Mesodermal cell (in vitro differentiated cells): ENCODE measurements around the gene MAST4.

Experiments used
- H3K27ac ChIP-seq: 2 replicates; pipeline ENCODE4 v1.7.0; 2013; ENCODE audit warnings: mild to moderate bottlenecking, low read depth, low read length, moderate library complexity; ENCODE audit not compliant: severe bottlenecking
- H3K36me3 ChIP-seq: 2 replicates; pipeline ENCODE4 v1.7.1; 2013; ENCODE audit warnings: mild to moderate bottlenecking, low read length, moderate library complexity; ENCODE audit not compliant: control insufficient read depth, insufficient read depth
- H3K4me1 ChIP-seq: one replicate; pipeline ENCODE4 v1.7.1; 2013; ENCODE audit warnings: mild to moderate bottlenecking, low read length; ENCODE audit not compliant: insufficient read depth, control insufficient read depth, poor library complexity, severe bottlenecking
- H3K4me3 ChIP-seq: 2 replicates; pipeline ENCODE4 v1.7.0; 2013; ENCODE audit warnings: low read length, control low read depth, mild to moderate bottlenecking; ENCODE audit not compliant: insufficient read depth, poor library complexity, severe bottlenecking; ENCODE audit errors: extremely low read depth
- H3K9me3 ChIP-seq: 2 replicates; pipeline ENCODE4 v1.7.1; 2013; ENCODE audit warnings: mild to moderate bottlenecking, low read length, moderate library complexity; ENCODE audit not compliant: control insufficient read depth
- WGBS, 2 experiments: methylation state at CpG; one replicate each; pipeline ENCODE4 v1.1.5; 2013; ENCODE audit warnings: missing lambda C conversion rate in 2 of 2; ENCODE audit not compliant: insufficient coverage in 2 of 2; 5-methylcytosine and 5-hydroxymethylcytosine counted together

Gene MAST4

DNA sequence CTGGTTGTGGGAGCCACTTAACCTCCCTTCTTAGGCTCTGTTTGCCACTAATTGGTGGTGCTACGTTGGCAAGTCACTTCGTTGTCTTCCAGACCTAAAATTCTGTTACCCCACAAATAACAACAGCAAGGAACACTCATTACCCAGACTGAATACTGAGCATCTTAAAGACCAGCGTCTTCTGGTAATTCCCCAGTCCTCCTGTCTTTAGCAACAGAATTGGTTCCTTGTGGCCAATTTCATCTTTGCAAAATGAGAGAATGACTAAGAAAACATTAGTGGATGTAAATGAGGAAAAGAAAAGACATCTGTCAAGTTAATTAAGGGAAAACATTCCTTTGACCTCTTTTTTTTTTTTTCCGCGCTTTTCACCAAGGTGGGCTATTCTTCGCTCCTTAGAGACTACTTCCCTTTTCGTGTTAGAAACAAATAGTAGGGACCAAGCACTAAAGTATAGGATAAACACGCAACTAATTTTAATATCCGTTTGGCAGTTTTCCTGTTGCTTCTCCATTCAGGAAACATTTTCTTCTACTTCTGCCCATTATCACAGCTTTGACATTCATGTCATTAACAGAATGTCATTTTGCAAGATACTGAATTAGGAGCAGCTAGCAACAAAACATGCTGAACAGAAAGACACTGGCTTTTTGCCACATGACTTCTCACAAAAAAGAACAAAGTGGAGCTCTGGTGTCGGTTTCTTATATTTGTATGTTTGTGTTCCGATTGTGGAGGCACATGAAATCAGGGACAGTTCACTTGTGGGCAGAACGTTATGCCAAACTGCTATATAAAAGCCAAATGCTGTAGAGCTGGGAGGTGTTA lies 446.2 kb downstream of the MAST4 start:
- no peak overlapping the region for H3K4me3 ChIP-seq
- 80 to 82% methylated on average over 8 of the region's 12 CpGs for WGBS, 2 experiments
- peaks cover 43% of the 10 kb centered on the region for H3K4me1 ChIP-seq
- no peak overlapping the region for H3K27ac ChIP-seq
- H3K36me3 ChIP-seq: no peaks in the 10 kb centered on the region
- H3K9me3 ChIP-seq: no peaks in the 10 kb centered on the region

DNA sequence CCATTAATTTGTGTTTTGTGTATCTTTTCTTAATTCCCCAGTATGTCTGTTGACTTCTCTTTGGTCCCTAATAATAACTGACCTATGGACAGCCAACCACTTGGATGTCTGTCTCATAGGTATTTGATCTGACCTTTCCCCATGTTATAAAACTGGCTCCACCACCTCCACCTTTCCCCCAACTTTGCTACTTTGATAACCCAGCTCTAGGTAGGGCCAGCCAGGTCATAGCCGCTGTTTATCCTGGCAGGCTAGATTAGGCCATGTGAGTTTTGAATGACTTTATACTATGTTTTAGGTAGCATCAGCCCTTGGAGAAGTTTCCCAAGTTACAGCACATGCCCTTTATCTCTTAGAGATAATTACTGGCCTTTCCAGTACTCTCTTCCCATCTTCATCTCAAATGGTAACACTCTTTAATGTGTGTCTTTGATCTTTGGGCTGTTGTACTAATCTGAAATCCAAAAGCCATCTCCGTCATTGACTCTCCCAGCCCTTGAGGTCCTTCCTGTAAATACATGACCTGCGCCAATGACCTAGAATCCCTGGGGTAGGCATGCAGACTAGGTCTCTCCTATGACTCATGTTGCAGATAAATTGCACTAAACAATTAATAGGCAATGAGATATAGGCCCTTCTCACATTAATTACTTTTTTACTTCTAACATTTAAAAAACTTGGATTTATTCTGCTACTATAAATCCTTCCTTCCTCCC lies 447.8 kb downstream of the MAST4 start:
- H3K9me3 ChIP-seq: no peaks in the 10 kb centered on the region
- no peaks in the 10 kb centered on the region for H3K36me3 ChIP-seq
- H3K4me1 ChIP-seq: peaks cover 38% of the 10 kb centered on the region
- no peak overlapping the region for H3K27ac ChIP-seq
- no peak overlapping the region for H3K4me3 ChIP-seq
- WGBS, 2 experiments: 76 to 80% methylated on average over 2 of the region's 3 CpGs

DNA sequence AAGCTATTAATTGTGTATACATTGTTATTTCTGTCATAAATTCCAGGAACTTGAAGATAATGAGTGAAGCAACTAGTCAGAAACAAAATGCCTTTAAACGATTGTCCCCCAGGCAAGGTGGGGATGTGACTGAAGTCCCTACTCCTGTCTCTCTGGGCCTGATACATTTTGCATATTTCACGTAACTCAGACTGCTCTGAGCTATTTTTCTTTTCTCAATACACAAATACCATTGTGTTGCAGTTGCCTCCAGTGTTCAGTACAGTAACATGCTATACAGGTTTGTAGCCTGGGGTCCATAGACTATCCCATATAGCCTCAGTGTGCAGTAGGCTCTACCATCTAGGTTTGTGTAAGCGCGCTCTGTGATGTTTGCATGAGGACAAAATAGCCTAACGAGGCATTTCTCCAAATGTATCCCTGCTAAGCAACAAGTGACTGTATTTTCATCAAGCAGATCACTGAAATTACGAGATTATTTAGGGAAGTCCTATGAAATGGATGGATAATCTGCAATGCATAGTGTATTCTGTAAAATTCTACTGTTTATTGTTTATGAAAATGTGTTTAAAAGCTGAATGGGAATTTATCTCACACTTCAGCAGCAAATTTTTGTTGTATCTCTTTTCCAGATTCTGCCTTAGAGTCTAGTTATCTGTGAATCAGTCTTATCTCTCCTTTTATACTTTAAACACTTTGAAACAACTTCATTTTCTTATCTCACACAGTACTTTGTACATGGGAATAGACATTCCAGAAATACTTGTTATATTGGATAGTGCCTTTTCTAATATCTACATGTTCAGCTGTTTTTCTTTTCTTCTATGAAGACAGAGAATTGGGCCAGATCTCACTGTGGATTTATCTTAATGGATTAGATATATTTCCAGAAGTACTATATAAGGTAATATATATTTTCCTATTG lies 449.9 kb downstream of the MAST4 start:
- H3K4me1 ChIP-seq: peaks cover 29% of the 10 kb centered on the region
- no peaks in the 10 kb centered on the region for H3K36me3 ChIP-seq
- no peak overlapping the region for H3K27ac ChIP-seq
- no peak overlapping the region for H3K4me3 ChIP-seq
- H3K9me3 ChIP-seq: no peaks in the 10 kb centered on the region
- 85 to 97% methylated on average over 6 of the region's 6 CpGs for WGBS, 2 experiments

DNA sequence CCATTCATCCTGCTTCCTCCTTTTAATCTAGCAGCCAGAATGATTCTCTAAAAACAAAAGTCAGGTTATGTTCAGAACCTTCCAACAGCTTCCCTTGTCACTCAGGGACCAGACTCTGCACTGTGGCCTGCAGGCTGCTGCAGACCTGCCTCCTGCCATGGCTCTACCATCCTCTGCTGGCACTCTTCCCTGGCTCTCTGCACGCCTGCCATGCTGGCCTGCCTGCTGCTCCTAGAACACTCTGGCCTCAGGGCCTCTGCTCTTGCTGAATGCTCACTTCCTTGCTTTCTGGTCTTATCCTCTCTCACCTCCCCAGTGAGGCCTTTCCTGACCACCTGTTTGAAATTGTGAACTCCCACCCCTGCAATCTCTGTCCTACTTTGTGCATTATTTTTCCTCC lies 451.0 kb downstream of the MAST4 start:
- WGBS, 2 experiments: 88 to 100% methylated on average over 1 of the region's 1 CpG
- peaks cover 29% of the 10 kb centered on the region for H3K4me1 ChIP-seq
- no peak overlapping the region for H3K4me3 ChIP-seq
- no peak overlapping the region for H3K27ac ChIP-seq
- H3K36me3 ChIP-seq: no peaks in the 10 kb centered on the region
- no peaks in the 10 kb centered on the region for H3K9me3 ChIP-seq

DNA sequence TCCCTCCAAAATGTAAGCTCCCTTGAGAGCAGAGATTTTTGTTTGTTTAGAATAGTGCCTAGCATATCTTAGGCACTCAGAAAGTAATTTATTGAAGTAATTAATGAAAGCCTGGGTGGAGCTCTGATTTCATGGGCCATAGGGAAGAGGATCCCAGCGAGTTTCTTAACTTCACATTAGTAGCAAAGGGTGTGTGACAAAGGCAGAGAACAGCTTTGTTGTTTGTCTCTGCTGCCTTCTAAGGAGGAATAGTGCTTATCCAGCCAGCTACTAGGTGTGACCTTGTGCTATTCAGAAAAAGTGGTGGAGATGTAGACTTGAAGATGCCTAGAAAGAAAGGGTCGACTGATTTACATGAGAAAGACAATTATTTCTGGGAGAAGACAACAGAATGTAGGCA lies 451.4 kb downstream of the MAST4 start:
- Histone ChIP-seq H3K4me3 (no peak overlapping the region), H3K27ac (no peak overlapping the region), H3K36me3 (no peaks in the 10 kb centered on the region), H3K9me3 (no peaks in the 10 kb centered on the region), H3K4me1 (peaks cover 29% of the 10 kb centered on the region)
- 59 to 61% methylated on average over 2 of the region's 2 CpGs for WGBS, 2 experiments

DNA sequence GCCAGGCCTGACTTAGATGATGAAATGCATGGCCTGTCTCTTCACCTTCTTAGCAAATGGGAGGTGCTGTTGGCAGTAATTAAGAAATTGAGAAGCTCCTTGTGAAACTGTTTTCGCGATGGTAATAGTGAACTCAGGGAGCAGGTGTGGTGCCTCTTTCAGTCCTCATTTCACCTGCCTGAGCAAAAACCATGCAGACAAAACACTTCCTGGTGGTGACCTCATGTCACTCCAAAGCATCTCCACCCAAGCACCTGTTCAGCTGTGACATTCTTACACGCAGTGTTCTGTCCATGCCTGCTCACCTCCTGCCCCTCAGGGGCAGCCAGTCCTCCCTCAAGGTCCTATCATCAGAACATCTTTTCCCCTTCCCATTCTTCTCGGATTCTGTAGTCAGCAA lies 453.9 kb downstream of the MAST4 start:
- H3K4me3 ChIP-seq: no peak overlapping the region
- peaks cover 21% of the 10 kb centered on the region for H3K4me1 ChIP-seq
- H3K9me3 ChIP-seq: no peaks in the 10 kb centered on the region
- 86 to 97% methylated on average over 1 to 3 of the region's 4 CpGs for WGBS, 2 experiments
- no peak overlapping the region for H3K27ac ChIP-seq
- no peaks in the 10 kb centered on the region for H3K36me3 ChIP-seq

DNA sequence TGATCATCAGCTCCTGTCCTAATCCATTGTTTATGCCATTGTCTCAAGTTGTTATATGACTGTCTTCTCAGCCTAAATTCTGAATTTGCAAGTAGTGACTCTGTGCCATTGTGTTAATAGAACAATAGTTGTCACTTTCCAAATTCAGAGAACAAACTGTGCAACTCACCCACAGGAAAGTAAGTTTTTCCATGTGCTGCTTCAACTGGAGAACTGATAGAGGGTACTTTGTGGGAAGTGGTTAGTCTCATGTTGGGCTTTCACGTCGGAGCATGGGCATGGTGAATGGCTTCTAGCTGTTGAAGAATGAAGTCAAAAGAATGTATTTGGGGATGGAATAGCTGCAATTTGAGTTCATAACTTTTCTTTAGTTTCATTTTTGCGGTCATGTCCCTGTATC lies 454.4 kb downstream of the MAST4 start:
- WGBS, 2 experiments: 85 to 100% methylated on average over 3 of the region's 3 CpGs
- no peak overlapping the region for H3K27ac ChIP-seq
- H3K36me3 ChIP-seq: no peaks in the 10 kb centered on the region
- H3K4me3 ChIP-seq: no peak overlapping the region
- no peaks in the 10 kb centered on the region for H3K9me3 ChIP-seq
- H3K4me1 ChIP-seq: peaks cover 16% of the 10 kb centered on the region

DNA sequence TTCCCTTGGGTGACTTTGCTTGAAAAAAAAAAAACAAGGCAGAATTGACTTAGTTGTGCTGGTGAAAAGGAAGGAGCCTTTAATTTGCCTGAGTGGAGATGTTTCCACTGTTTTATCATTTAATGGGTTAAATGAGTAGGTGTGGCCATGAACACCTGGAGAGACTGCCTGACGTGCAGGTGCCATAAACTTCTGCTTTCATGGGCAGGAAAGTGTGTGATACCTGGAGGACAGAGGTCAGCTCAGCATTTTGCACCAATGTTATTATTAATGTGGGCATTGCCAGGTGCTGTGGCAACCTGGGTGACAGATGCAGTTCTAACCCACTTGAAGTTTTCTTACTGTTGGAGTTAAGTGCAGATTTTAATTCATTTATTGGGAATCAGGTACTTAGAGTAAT lies 455.0 kb downstream of the MAST4 start:
- 40 to 50% methylated on average over 1 of the region's 1 CpG for WGBS, 2 experiments

DNA sequence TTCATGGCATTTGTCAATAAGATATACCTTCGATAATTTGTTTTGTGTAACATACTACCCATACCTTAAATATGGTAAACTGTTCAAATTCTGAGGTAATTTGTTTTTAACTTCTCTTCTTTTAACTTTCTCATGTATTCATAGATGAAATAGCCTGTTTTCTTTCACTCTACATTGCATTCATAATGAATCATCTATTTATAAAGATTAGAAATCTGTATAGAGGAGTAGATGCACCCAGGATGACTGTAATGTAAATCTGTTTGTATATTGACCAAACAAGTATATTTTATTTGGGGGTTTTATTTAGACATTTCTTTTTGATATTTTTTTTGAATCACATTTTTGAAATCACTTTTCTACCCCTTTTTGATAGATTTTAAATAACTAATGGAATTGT lies 455.8 kb downstream of the MAST4 start:
- Histone ChIP-seq H3K27ac (no peak overlapping the region), H3K4me3 (no peak overlapping the region), H3K4me1 (peaks cover 7% of the 10 kb centered on the region), H3K9me3 (no peaks in the 10 kb centered on the region), H3K36me3 (no peaks in the 10 kb centered on the region)
- WGBS, 2 experiments: no CpG with 5 or more reads among the region's 1 CpG

More for the DNA sequence above, 455.0 kb downstream of the MAST4 start:
- no peak overlapping the region for H3K4me3 ChIP-seq
- H3K27ac ChIP-seq: no peak overlapping the region
- H3K9me3 ChIP-seq: no peaks in the 10 kb centered on the region
- H3K4me1 ChIP-seq: peaks cover 11% of the 10 kb centered on the region
- no peaks in the 10 kb centered on the region for H3K36me3 ChIP-seq

DNA sequence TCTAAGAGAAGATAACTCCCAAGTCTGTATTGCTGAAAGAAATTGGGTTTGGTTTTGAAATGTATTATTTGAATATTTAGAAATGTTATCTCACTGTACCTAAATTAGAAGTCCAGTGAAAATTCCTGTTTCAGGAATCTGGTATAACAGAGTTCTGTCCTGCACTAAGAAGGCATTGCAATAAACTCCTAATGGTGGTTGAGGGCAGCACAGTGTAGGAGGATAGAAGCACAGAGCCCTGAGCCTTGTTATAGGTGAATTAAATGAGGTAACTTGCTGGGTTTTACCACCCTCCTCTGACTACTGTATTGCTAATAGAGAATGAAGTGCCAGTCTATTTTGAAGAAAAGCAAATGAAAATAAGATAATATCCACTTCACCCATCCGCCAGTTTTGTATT lies 457.0 kb downstream of the MAST4 start:
- H3K4me1 ChIP-seq: no peaks in the 10 kb centered on the region
- H3K36me3 ChIP-seq: no peaks in the 10 kb centered on the region
- no peaks in the 10 kb centered on the region for H3K9me3 ChIP-seq
- H3K4me3 ChIP-seq: no peak overlapping the region
- H3K27ac ChIP-seq: no peak overlapping the region
- WGBS, 2 experiments: no CpG with 5 or more reads among the region's 1 CpG
